GM20000 (cell line): ENCODE data around the gene TP73.

Source experiments
- DNase-seq: peaks from one replicate; pipeline ENCODE4 v3.0.0; 2012; ENCODE audit warnings: low spot score
- TF ChIP-seq, protein P1 (sequence below): IDR thresholded peaks from 2 replicates; pipeline ENCODE4 v1.5.1; 2012; ENCODE audit warnings: mild to moderate bottlenecking, control low read depth; ENCODE audit errors: extremely low read depth, missing control alignments

The TP73 gene

DNA sequence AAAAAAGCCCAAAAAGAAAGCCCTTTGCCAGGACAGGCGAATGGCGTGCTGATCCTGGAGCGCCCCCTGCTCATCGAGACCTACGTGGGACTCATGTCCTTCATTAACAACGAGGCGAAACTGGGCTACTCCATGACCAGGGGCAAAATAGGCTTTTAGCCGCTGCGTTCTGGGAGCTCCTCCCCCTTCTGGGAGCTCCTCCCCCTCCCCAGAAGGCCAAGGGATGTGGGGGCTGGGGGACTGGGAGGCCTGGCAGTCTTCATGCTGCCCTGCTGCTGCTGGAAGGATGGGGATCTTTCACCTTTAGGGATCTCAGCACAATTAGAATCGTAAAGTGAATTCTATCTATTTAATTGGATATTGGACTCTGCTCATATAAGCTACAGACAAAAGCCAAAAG is 23.9 kb upstream of the TP73 start:
- no peak for DNase-seq

DNA sequence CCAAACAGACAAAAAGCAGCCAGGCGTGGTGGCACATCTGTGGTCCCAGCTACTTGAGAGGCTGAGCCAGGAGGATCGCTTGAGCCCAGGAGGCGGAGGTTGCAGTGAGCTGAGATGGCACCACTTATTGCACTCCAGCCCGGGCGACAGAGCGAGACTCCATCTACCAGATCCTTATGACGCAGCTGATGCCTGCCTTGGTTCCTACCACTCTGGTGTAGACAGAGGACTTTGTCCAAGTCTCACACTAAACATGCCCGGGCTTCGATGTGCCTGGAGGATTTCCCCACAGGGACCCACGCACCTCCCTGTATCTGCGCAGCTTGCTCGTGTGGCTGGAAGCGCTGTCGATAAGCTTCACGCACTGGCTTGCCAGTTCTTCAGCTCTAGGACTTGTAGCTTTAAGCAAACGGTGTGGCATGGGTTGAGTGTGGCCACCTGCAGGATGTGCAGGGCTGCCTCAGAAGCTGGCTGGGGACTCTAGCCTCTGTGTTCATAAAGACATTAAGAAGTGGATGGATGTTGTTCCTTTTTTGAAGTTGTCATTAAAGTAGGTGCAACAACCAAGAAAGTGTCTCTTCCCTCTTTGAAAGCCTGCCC is 22.7 kb upstream of the TP73 start:
- no peak for DNase-seq

More for the DNA sequence above, 23.9 kb upstream of the TP73 start:
- TF ChIP-seq, protein P1, sequence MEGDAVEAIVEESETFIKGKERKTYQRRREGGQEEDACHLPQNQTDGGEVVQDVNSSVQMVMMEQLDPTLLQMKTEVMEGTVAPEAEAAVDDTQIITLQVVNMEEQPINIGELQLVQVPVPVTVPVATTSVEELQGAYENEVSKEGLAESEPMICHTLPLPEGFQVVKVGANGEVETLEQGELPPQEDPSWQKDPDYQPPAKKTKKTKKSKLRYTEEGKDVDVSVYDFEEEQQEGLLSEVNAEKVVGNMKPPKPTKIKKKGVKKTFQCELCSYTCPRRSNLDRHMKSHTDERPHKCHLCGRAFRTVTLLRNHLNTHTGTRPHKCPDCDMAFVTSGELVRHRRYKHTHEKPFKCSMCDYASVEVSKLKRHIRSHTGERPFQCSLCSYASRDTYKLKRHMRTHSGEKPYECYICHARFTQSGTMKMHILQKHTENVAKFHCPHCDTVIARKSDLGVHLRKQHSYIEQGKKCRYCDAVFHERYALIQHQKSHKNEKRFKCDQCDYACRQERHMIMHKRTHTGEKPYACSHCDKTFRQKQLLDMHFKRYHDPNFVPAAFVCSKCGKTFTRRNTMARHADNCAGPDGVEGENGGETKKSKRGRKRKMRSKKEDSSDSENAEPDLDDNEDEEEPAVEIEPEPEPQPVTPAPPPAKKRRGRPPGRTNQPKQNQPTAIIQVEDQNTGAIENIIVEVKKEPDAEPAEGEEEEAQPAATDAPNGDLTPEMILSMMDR = no peak

DNA sequence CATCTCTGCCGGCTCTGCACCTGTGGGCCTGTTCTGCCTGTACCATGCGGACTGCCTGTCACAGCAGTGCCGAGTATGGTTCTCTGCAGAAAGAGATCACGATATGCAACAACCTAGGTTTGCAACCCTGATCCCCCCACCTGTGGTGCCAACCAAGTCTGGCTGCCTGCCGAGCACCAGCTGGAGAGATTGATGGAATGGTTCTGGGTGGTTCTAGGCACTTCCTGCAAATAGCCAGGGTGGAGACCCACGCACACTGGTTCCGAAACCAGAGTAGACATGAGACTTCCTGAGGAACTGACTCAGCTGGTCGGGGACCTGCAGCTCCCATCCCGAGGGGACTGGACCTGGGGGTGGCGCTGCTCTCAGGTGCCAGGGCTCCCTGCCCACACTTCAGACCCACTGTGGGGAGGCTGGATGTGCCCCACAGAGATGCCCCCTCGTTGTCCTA is 22.1 kb upstream of the TP73 start:
- DNase-seq = no peak
- TF ChIP-seq, protein P1 = no peak

More for the DNA sequence above, 22.7 kb upstream of the TP73 start:
- TF ChIP-seq, protein P1 = no peak

DNA sequence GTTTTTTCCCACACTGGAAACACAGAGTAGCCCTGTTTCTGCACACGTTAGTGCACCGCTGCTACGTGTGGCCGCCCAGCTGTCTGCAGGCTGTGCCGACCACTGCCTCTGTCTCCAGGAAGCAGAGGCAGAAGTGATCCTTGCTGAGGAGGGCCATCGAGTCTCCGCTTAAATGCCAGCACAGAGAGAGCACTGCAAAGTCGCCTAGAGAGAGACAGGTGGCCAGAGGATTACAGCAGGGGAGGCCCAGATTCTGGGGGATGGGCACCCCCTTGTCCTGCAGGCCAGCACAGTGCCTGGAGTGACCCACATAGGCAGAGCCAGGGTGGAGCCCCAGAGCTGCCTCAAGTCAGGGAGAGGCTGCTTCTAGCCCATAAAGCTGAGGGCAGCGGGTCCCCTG is 21.4 kb upstream of the TP73 start:
- TF ChIP-seq, protein P1 = no peak
- no peak for DNase-seq

DNA sequence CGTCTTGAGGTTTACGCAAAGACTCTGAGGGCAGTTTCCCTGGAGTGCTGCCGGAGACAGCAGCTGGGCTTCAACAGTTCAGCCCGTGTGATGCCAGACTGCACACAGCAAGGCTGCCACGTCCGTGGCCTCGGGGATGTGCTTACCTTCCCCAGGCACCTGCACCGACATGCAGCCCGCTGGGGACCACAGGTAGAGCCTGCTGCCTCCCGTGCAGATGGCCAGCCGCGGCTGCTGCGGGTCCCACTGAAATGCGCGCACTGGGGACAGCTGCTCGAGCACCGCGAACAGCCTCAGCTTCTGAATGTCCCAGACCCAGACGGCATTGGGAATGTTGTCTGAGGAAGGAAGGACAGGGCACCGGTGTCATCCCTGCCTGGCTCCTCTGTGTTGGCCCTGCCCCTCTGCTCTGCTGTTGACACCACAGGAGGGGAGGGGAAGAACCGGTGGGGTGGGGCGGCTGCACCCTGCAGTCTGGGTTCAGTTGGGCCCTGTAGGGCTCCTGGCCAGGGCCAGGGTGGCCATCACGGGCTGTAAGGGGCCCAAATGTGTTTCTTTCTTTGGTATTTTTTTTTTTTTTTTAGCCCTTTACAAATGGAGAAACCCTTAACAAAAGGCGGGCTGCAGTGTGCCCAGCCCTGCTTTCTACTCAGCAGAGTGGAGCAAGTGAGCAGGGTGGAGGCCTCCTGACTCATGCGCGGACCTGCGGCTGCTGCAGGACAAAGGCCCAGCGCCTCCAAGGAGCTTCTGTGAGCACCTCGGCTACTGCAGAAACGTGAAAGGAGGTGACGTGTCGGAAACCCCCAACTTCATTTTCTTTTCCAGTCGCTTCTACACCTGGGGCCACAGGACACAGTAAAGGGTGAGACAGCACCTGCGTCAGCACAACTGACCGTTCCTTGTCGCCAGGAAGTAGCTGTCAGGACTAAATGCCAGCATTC is 20.7 kb upstream of the TP73 start:
- TF ChIP-seq, protein P1 = no peak
- DNase-seq = no peak

DNA sequence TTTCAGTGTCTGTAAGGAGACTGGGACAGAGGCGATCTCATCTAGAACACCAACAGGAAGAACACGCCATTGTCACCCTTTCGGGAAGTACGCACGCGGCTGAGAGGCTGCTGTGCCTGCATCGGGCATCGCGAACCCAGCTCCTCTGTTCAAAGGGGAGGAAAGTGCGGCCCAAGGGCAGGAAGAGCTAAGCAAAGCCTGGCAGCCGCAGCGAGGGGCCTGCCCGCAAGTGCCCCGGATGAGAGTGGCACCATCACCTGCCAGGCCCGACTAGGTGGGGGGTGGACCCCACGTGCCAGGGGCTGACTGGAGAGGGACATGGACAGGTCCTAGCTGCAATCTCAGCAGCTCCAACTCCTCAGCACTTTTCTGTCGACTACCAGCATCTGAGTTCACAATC is 20.0 kb upstream of the TP73 start:
- no peak for DNase-seq
- TF ChIP-seq, protein P1 = no peak

DNA sequence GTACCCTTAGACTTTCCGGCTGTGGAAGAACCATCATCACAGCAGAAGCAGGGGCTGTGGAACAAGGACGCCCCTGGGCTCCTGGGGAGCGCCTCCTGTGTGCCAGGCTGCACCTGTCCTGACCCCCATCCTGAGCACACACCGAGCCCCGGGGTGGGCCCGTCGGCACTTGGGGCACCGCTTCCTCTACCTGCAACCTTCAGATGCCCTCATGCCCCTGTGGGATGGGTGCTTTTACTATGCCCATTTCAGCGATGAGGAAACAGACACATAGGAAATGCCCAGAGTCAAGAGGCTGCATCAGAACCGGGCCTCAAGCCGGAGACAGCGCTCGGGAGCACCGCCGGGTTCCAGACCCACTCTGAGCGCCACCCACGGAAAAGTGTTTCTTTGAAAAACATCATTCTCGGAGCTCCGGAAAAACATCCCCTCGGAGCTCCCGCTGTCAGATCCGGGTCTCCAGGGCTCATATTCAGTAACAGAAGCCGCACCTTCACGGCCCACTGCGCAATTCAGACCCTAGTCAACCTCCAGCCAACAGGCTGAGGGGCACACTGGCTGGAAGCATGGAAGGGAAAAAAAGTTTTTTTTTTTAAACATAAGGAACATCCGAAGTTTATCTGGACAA is 19.5 kb upstream of the TP73 start:
- DNase-seq = no peak
- TF ChIP-seq, protein P1 = no peak
